Activated CD8-positive, alpha-beta memory T cell treated with anti-CD3 and anti-CD28 coated beads, Interleukin-2, amount 10 ng/mL, durations not matched to agents 7 days and 5 days (primary cell): ENCODE data around the gene TPP1. TPM values are rescaled to one million over a fixed set of nuclear protein-coding genes. Genes with fewer than 3 reads are reported as not detected.
A peak's percentile ranks its signal among the peaks of the same experiment; 100 is the strongest.

Experiments used
- ATAC-seq: fragments of 150-1000 bp; cut with Tn5 transposase; one replicate; pipeline ENCODE4 v1.10.0; 2021; ENCODE audit warnings: moderate library complexity
- CTCF ChIA-PET: fragments of 350-600 bp; sonication (Branson Sonifier 250); formaldehyde crosslinking; loops from one replicate; lab custom pipeline; 2021; ENCODE audit warnings: antibody characterized with exemption; lab: Charles Lee
- DNase-seq: peaks from one replicate; pipeline ENCODE4 v3.0.0-alpha.2; 2020
- H3K27ac Mint-ChIP-seq: one replicate; pipeline ENCODE4 v1.8.0; 2021; ENCODE audit warnings: mild to moderate bottlenecking, mixed read lengths
- H3K27me3 Mint-ChIP-seq: one replicate; pipeline ENCODE4 v1.8.0; 2021; ENCODE audit warnings: mixed read lengths
- H3K36me3 Mint-ChIP-seq: one replicate; pipeline ENCODE4 v1.8.0; 2021; ENCODE audit warnings: mild to moderate bottlenecking, mixed read lengths
- H3K4me1 Mint-ChIP-seq: one replicate; pipeline ENCODE4 v1.8.0; 2021; ENCODE audit warnings: mixed read lengths
- H3K4me3 Mint-ChIP-seq: one replicate; pipeline ENCODE4 v1.8.0; 2021; ENCODE audit warnings: mild to moderate bottlenecking, moderate library complexity, mixed read lengths
- H3K9me3 Mint-ChIP-seq: one replicate; pipeline ENCODE4 v1.8.0; 2022; ENCODE audit warnings: low read depth, mixed read lengths
- total RNA-seq, 2 experiments: library from RNA; stranded (reverse); gene quantifications; one replicate each; pipeline ENCODE4 v1.2.3, GENCODE V29; 2021

TPP1 gene
- total RNA-seq, 2 experiments from 2014 or later: 76.8 to 79.3 TPM

- ATAC-seq (no peak), DNase-seq (peak; percentile 37)
- Mint-ChIP-seq H3K36me3 (peaks cover 32% of the 10 kb centered on the region), H3K4me1 (peaks cover 19% of the 10 kb centered on the region), H3K9me3 (no peaks in the 10 kb centered on the region), H3K27me3 (no peaks in the 10 kb centered on the region), H3K4me3 (no peak overlapping the region), H3K27ac (peak overlapping the region; percentile 57)
- CTCF ChIA-PET: interaction anchor here (0.7 to 3.8 kb wide), 7 partner anchors 8 to 223 kb away, joined by 3 to 41 read pairs (median 5); partner anchors contain the start of genes MRPL17 and TPP1
Measured at GRCh38 chr11:6602096-6602940, 16.9 kb downstream of the TPP1 start.

- CTCF ChIA-PET: no interaction called here
Measured at GRCh38 chr11:6601041-6601461, 18.2 kb downstream of the TPP1 start.

GRCh38 chr11:6599881-6600390, 19.3 kb downstream of the TPP1 start:
- CTCF ChIA-PET: interaction anchor here (0.8 to 2.2 kb wide), 3 partner anchors 19 to 237 kb away, joined by 3 to 4 read pairs (median 3); partner anchors contain the start of gene TPP1
- no peak for ATAC-seq

More at GRCh38 chr11:6601041-6601461, 18.2 kb downstream of the TPP1 start:
- no peak overlapping the region for H3K27ac Mint-ChIP-seq
- peaks cover 7% of the 10 kb centered on the region for H3K4me1 Mint-ChIP-seq
- H3K27me3 Mint-ChIP-seq: no peaks in the 10 kb centered on the region
- ATAC-seq (no peak), DNase-seq (peak; percentile 28)
- no peaks in the 10 kb centered on the region for H3K9me3 Mint-ChIP-seq
- no peak overlapping the region for H3K4me3 Mint-ChIP-seq
- H3K36me3 Mint-ChIP-seq: peaks cover 30% of the 10 kb centered on the region

GRCh38 chr11:6599449-6599848, 19.8 kb downstream of the TPP1 start:
- peak; percentile 34 for DNase-seq
- no peaks in the 10 kb centered on the region for H3K27me3 Mint-ChIP-seq
- ATAC-seq: no peak
- no peaks in the 10 kb centered on the region for H3K9me3 Mint-ChIP-seq
- peaks cover 33% of the 10 kb centered on the region for H3K36me3 Mint-ChIP-seq
- peak overlapping the region; percentile 26 for H3K27ac Mint-ChIP-seq
- H3K4me1 Mint-ChIP-seq: peaks cover 8% of the 10 kb centered on the region
- CTCF ChIA-PET: interaction anchor here (1.2 to 2.2 kb wide), 2 partner anchors 19 to 68 kb away, joined by 3 to 4 read pairs; partner anchors contain the start of gene TPP1
- H3K4me3 Mint-ChIP-seq: no peak overlapping the region

More at GRCh38 chr11:6599881-6600390, 19.3 kb downstream of the TPP1 start:
- Mint-ChIP-seq H3K27ac (no peak overlapping the region), H3K9me3 (no peaks in the 10 kb centered on the region), H3K27me3 (no peaks in the 10 kb centered on the region), H3K36me3 (peaks cover 30% of the 10 kb centered on the region), H3K4me3 (no peak overlapping the region), H3K4me1 (peaks cover 5% of the 10 kb centered on the region)
- no peak for DNase-seq

GRCh38 chr11:6598555-6598954, 20.7 kb downstream of the TPP1 start:
- H3K4me1 Mint-ChIP-seq: peaks cover 14% of the 10 kb centered on the region
- H3K4me3 Mint-ChIP-seq: no peak overlapping the region

GRCh38 chr11:6596239-6596877, 22.9 kb downstream of the TPP1 start:
- H3K4me1 Mint-ChIP-seq: peaks cover 14% of the 10 kb centered on the region
- H3K9me3 Mint-ChIP-seq: no peaks in the 10 kb centered on the region
- H3K27ac Mint-ChIP-seq: no peak overlapping the region
- ATAC-seq: no peak
- CTCF ChIA-PET: interaction anchor here (1.0 to 2.4 kb wide), 4 partner anchors 8 to 218 kb away, joined by 3 to 6 read pairs (median 4); no protein-coding TSS in a partner anchor
- peak; percentile 33 for DNase-seq
- H3K27me3 Mint-ChIP-seq: no peaks in the 10 kb centered on the region
- H3K36me3 Mint-ChIP-seq: peaks cover 44% of the 10 kb centered on the region
- no peak overlapping the region for H3K4me3 Mint-ChIP-seq

More at GRCh38 chr11:6598555-6598954, 20.7 kb downstream of the TPP1 start:
- Mint-ChIP-seq H3K9me3 (no peaks in the 10 kb centered on the region), H3K27me3 (no peaks in the 10 kb centered on the region), H3K36me3 (peaks cover 39% of the 10 kb centered on the region), H3K27ac (no peak overlapping the region)
- ATAC-seq: no peak
- CTCF ChIA-PET: interaction anchor here (1.3 to 2.2 kb wide), 2 partner anchors 20 to 85 kb away, joined by 3 to 4 read pairs; partner anchors contain the start of genes MRPL17 and TPP1
- no peak for DNase-seq

GRCh38 chr11:6594142-6594768, 25.0 kb downstream of the TPP1 start:
- peaks cover 9% of the 10 kb centered on the region for H3K4me1 Mint-ChIP-seq
- no peak overlapping the region for H3K27ac Mint-ChIP-seq
- H3K27me3 Mint-ChIP-seq: no peaks in the 10 kb centered on the region
- CTCF ChIA-PET: interaction anchor here (1.0 to 2.4 kb wide), 6 partner anchors 8 to 73 kb away, joined by 3 to 6 read pairs (median 3); no protein-coding TSS in a partner anchor
- no peaks in the 10 kb centered on the region for H3K9me3 Mint-ChIP-seq
- peak; percentile 33 for DNase-seq
- H3K4me3 Mint-ChIP-seq: no peak overlapping the region
- no peak for ATAC-seq
- H3K36me3 Mint-ChIP-seq: peaks cover 38% of the 10 kb centered on the region

- CTCF ChIA-PET: interaction anchor here (1.2 to 1.6 kb wide), 2 partner anchors 8 to 17 kb away, joined by 4 to 5 read pairs; no protein-coding TSS in a partner anchor
- Mint-ChIP-seq H3K36me3 (peaks cover 37% of the 10 kb centered on the region), H3K27me3 (no peaks in the 10 kb centered on the region), H3K4me1 (no peaks in the 10 kb centered on the region), H3K4me3 (no peak overlapping the region), H3K27ac (no peak overlapping the region), H3K9me3 (peaks cover 8% of the 10 kb centered on the region)
- ATAC-seq: no peak
- DNase-seq: no peak
Measured at GRCh38 chr11:6588018-6588417, 31.2 kb downstream of the TPP1 start.

- no peaks in the 10 kb centered on the region for H3K27me3 Mint-ChIP-seq
- H3K4me3 Mint-ChIP-seq: no peak overlapping the region
- CTCF ChIA-PET: interaction anchor here (1.2 to 1.6 kb wide), 2 partner anchors 9 to 17 kb away, joined by 4 to 5 read pairs; no protein-coding TSS in a partner anchor
- H3K9me3 Mint-ChIP-seq: peaks cover 10% of the 10 kb centered on the region
- H3K36me3 Mint-ChIP-seq: peaks cover 41% of the 10 kb centered on the region
- no peak for DNase-seq
- no peak for ATAC-seq
- no peak overlapping the region for H3K27ac Mint-ChIP-seq
- no peaks in the 10 kb centered on the region for H3K4me1 Mint-ChIP-seq
Measured at GRCh38 chr11:6587360-6587953, 31.8 kb downstream of the TPP1 start.

GRCh38 chr11:6586434-6587359, 32.5 kb downstream of the TPP1 start:
- Mint-ChIP-seq H3K27ac (no peak overlapping the region), H3K4me1 (no peaks in the 10 kb centered on the region), H3K9me3 (peaks cover 10% of the 10 kb centered on the region), H3K36me3 (peaks cover 42% of the 10 kb centered on the region), H3K4me3 (no peak overlapping the region), H3K27me3 (no peaks in the 10 kb centered on the region)
- peak; percentile 36 for DNase-seq
- no peak for ATAC-seq
- CTCF ChIA-PET: interaction anchor here (1.2 to 1.6 kb wide), 2 partner anchors 10 to 18 kb away, joined by 4 to 5 read pairs; no protein-coding TSS in a partner anchor

- ATAC-seq (no peak), DNase-seq (no peak)
- no peak overlapping the region for H3K27ac Mint-ChIP-seq
- no peaks in the 10 kb centered on the region for H3K27me3 Mint-ChIP-seq
- H3K4me3 Mint-ChIP-seq: no peak overlapping the region
- CTCF ChIA-PET: no interaction called here
- peaks cover 10% of the 10 kb centered on the region for H3K9me3 Mint-ChIP-seq
- H3K4me1 Mint-ChIP-seq: no peaks in the 10 kb centered on the region
- H3K36me3 Mint-ChIP-seq: peaks cover 43% of the 10 kb centered on the region
Measured at GRCh38 chr11:6584528-6584927, 34.7 kb downstream of the TPP1 start.
